ENCODE results near the gene TBL1X. TPM values are rescaled to one million over a fixed set of nuclear protein-coding genes. Genes with fewer than 3 reads are reported as not detected.

The TBL1X gene
- total and polyA plus RNA-seq, 2 of the 8 experiments (the other 6 are each of a cell fraction or from before 2014, with no cell fraction given), result 13.3 to 25.6 TPM

- TF ChIP-seq CHD7 (IDR thresholded peaks at IDR 0.05; ENCODE audit: insufficient replicate concordance, low read length) (no peak), RXRA (IDR thresholded peaks at IDR 0.05; ENCODE audit: insufficient read depth, low read depth, low read length) (no peak), TAF7 (optimal IDR thresholded peaks at IDR 0.05; ENCODE audit: borderline replicate concordance, low read depth, low read length) (no peak), FOSL1 (IDR thresholded peaks at IDR 0.05; ENCODE audit: insufficient read depth, low read depth, low read length) (no peak), EP300 (IDR thresholded peaks at IDR 0.05; ENCODE audit: borderline replicate concordance in 1 of 2, low read depth in 2 of 2, low read length in 2 of 2) (no peak)
These were observed 228.6 kb downstream of the TBL1X start (continued) for GRCh38 chrX:9693307-9694001.

Data from H1 (cell line).